Esophagus (tissue), 2 donors: Measurements from ENCODE around the gene DNASE1L1. TPM values are rescaled to one million over a fixed set of nuclear protein-coding genes. Genes with fewer than 3 reads are reported as not detected.

Experiments used
- H3K27ac ChIP-seq, 2 donors: one replicate each; pipeline ENCODE4 v1.5.1; 2013; ENCODE audit warnings: low read depth in 2 of 2, mild to moderate bottlenecking in 2 of 2, inconsistent platforms in 1 of 2, low read length in 1 of 2, moderate library complexity in 1 of 2
- H3K27me3 ChIP-seq, 2 donors: one replicate each; pipeline ENCODE4 v1.6.1; 2013; ENCODE audit warnings: low read length in 2 of 2, control low read depth in 1 of 2, mild to moderate bottlenecking in 1 of 2; ENCODE audit not compliant: insufficient read depth in 2 of 2, control insufficient read depth in 1 of 2
- H3K36me3 ChIP-seq, 2 donors: one replicate each; pipeline ENCODE4 v1.6.1; 2013; ENCODE audit warnings: low read length in 1 of 2; ENCODE audit not compliant: control insufficient read depth in 2 of 2, insufficient read depth in 2 of 2
- H3K4me1 ChIP-seq, 2 donors: one replicate each; pipeline ENCODE4 v1.6.1; 2013; ENCODE audit warnings: low read length in 1 of 2; ENCODE audit not compliant: control insufficient read depth in 2 of 2, insufficient read depth in 2 of 2
- H3K4me3 ChIP-seq, 2 donors: one replicate each; pipeline ENCODE4 v1.5.1; 2013; ENCODE audit warnings: low read length in 2 of 2, mild to moderate bottlenecking in 2 of 2, low read depth in 1 of 2, moderate library complexity in 1 of 2
- H3K9me3 ChIP-seq, 2 donors: one replicate each; pipeline ENCODE4 v1.6.1; 2013; ENCODE audit warnings: mild to moderate bottlenecking in 2 of 2, low read depth in 1 of 2, low read length in 1 of 2, moderate library complexity in 1 of 2; ENCODE audit not compliant: control insufficient read depth in 2 of 2, insufficient read depth in 1 of 2
- WGBS, 2 donors: extraction: QIAGEN DNeasy Blood & Tissue Kit; methylation state at CpG; one replicate each; pipeline ENCODE4 v1.1.7; 2013; 5-methylcytosine and 5-hydroxymethylcytosine counted together
- polyA plus RNA-seq, 2 donors: library from polyadenylated mRNA; stranded (reverse); fragments of 200-250 nt; gene quantifications; one replicate each; pipeline ENCODE4 v1.2.3, GENCODE V29; 2013
- donor health status: healthy with polysubstance abuse.
- donor health status: Bipolar disorder and iron deficiency.

Gene DNASE1L1
- polyA plus RNA-seq, 2 donors, result 20.1 to 20.3 TPM

DNA sequence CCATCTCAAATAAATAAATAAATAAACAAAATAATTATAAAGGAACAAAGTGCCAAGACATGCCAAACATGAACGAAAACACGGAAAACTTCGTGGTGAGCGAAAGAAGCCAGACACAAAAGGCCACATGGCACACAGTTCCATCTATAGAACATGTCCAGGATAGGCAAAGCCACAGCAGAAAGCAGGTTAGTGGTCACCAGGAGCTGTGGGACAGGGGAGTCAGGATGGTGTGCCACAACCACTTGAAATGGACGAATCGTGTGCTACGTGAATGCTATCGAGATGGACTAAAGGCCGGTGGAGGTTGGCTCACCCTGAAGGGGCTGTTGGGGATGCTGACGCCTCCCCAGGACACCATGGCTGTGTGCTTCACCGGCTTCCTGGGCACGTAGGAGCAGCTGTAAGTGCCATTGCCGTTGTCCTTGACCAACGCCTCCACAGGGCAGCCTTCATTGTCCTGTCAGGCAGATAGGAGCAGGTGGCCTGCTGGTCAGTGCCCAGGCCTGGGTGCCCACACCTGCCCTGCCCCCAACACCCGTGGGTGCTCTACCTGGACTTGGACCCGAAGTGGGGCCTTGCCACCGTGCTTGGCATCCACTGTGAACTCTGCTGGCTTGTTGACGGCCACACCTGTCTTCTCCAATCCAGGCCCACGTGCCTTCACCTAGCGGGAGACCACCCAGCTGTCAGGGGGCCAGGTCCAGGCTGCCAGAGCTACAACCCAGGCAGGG, 45.2 kb downstream of the DNASE1L1 start:
- H3K4me1 ChIP-seq, result peaks cover 0 to 9% of the 10 kb centered on the region in 2 donors
- 74 to 75% methylated on average over 20 of the region's 20 CpGs for WGBS, 2 donors
- peaks cover 0 to 76% of the 10 kb centered on the region in 2 donors for H3K36me3 ChIP-seq
- H3K9me3 ChIP-seq, result no peaks in the 10 kb centered on the region
- H3K27ac ChIP-seq, result peak overlapping the region in 1 of 2 donors; percentile 8
- H3K4me3 ChIP-seq, result no peak overlapping the region
- no peaks in the 10 kb centered on the region for H3K27me3 ChIP-seq

GRCh38 chrX:154362085-154362742, 46.8 kb downstream of the DNASE1L1 start:
- Histone ChIP-seq H3K27ac (no peak overlapping the region), H3K9me3 (no peaks in the 10 kb centered on the region), H3K27me3 (no peaks in the 10 kb centered on the region), H3K36me3 (peaks cover 0 to 83% of the 10 kb centered on the region in 2 donors), H3K4me3 (no peak overlapping the region), H3K4me1 (peaks cover 0 to 2% of the 10 kb centered on the region in 2 donors)
- 82 to 89% methylated on average over 30 of the region's 30 CpGs for WGBS, 2 donors

DNA sequence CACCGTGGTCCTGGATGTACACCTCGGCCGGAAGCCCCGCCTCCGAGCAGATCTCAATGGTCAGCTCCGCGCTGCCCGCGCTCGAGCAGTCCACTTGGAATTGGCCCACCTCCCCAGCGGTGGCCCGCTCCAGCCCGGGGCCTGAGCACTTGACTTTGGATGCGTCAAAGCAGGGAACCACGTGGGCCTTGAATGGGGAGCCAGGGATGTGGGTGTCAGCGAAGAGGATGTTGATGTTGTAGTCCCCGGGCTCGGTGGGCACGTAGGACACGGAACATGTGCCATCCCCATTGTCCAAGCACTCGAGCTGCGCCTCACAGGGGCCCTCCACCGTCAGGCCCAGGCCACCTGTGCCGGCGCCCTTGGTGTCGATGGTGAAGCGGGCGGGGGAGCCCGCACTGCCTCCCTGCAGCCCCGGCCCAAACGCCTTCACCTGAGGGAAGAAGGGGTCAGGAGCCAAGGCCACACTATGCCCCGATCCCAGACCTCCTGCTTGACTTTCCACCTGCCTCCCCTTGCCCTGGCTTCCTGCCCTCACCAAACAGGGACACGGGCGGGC, 48.8 kb downstream of the DNASE1L1 start:
- Histone ChIP-seq H3K4me1 (no peaks in the 10 kb centered on the region), H3K27me3 (no peaks in the 10 kb centered on the region), H3K4me3 (no peak overlapping the region), H3K36me3 (peaks cover 0 to 84% of the 10 kb centered on the region in 2 donors), H3K9me3 (no peaks in the 10 kb centered on the region), H3K27ac (no peak overlapping the region)
- 79 to 88% methylated on average over 34 of the region's 34 CpGs for WGBS, 2 donors

DNA sequence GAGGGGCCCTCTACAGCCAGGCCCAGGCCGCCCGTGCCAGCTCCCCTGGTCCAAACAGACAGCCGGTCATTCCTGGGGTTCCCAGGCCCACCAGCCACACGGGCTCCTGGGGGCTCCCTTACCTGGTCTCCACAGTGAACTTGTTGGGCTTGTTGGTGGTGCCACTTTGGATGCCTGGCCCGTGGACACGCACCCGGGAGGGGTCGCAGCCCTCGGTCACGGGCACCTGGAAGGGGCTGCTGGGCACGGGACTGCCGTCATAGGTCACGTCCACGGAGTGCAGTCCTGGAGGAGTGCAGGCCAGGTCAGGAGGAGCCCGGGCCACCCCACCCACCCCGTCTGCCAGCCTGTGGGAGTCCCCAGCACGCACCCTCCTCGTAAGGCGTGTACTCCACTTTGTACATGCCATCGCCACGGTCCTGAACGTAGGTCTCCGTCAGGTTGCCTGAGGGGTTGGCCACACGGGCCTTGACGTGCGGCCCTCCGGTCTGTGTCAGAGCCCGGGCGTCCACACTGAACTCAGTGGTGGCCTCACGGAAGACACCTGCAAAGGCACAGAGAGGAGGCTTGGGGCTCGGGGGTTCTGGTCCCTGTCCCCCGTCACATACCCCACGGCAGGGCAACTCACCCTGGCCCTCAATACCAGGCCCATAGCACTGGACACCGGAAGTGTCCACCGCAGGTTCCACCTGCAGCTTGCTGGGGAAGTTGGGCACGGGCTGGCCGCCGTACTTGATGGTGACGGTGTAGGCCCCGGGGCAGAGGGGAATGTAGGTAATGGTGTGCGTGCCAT, 49.5 kb downstream of the DNASE1L1 start:
- Histone ChIP-seq H3K27me3 (no peaks in the 10 kb centered on the region), H3K9me3 (no peaks in the 10 kb centered on the region), H3K27ac (no peak overlapping the region), H3K4me3 (no peak overlapping the region), H3K36me3 (peaks cover 0 to 84% of the 10 kb centered on the region in 2 donors), H3K4me1 (no peaks in the 10 kb centered on the region)
- 83 to 94% methylated on average over 41 of the region's 41 CpGs for WGBS, 2 donors

DNA sequence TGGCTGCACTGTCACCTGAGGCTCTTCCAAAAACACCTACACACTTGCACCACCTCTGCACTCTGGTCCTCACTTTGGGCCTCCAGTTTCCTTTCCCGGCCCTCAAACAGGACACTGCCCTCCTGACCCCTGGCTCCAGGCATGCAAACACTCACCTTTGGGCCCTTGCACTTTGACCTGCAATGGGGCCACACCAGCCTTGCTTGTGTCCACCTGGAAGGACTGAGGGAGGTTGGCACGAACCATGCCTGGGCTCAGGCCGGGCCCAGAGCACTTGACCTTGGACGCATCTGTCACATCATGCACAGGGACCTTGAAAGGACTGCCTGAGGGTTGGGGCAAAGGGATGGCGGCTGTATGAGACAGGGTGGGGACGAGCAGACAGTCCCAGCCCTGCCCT, 50.2 kb downstream of the DNASE1L1 start:
- WGBS, 2 donors, result 80 to 81% methylated on average over 6 of the region's 6 CpGs
- Histone ChIP-seq H3K36me3 (peaks cover 0 to 83% of the 10 kb centered on the region in 2 donors), H3K27me3 (no peaks in the 10 kb centered on the region), H3K9me3 (no peaks in the 10 kb centered on the region), H3K4me1 (no peaks in the 10 kb centered on the region), H3K4me3 (no peak overlapping the region), H3K27ac (no peak overlapping the region)

DNA sequence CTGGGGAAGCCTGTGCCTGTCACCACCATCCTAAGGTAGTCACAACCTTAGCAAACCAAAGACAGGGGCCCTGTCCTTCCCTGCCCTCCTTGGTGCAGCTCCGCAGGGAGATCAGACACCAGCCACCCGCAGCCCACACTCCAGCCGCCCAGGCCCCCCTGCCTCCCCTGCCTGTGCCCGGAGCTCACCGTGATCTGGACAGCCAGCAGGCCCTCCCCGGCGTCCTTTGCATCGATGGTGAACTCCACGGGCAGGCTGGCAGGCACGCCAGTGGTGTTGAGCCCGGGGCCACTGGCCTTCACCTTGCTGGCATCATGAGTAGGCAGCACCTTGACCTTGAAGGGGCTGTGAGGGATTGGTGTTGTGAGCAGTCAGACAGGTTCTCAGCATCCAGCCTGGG, 51.0 kb downstream of the DNASE1L1 start:
- 79 to 84% methylated on average over 11 of the region's 11 CpGs for WGBS, 2 donors

DNA sequence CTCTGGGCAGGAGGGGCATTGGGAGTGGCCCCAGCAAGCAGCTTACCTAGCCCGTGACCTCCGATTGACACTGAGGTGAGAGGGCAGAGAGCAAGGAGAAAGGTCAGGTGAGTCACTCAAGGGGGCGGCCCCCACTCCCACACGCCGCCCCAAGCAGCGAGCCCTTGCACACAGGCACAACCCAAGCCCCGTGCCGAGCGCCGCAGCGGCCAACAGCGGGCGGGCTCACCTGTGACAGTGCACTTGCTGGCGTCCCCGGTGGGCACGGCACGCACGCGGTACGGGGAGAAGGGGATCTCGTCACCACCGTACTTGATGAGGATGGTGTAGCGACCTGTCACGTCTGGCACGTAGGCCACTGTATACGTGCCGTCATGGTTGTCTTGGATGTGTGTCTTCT, 51.8 kb downstream of the DNASE1L1 start:
- Histone ChIP-seq H3K4me1 (no peaks in the 10 kb centered on the region), H3K4me3 (no peak overlapping the region), H3K27me3 (no peaks in the 10 kb centered on the region), H3K36me3 (peaks cover 0 to 89% of the 10 kb centered on the region in 2 donors), H3K9me3 (no peaks in the 10 kb centered on the region), H3K27ac (no peak overlapping the region)
- WGBS, 2 donors, result 76 to 86% methylated on average over 27 of the region's 27 CpGs

More for the DNA sequence above, 51.0 kb downstream of the DNASE1L1 start:
- Histone ChIP-seq H3K9me3 (no peaks in the 10 kb centered on the region), H3K27me3 (no peaks in the 10 kb centered on the region), H3K4me1 (no peaks in the 10 kb centered on the region), H3K36me3 (peaks cover 0 to 89% of the 10 kb centered on the region in 2 donors), H3K27ac (no peak overlapping the region), H3K4me3 (no peak overlapping the region)

GRCh38 chrX:154356596-154356995, 52.5 kb downstream of the DNASE1L1 start:
- H3K36me3 ChIP-seq, result peaks cover 0 to 83% of the 10 kb centered on the region in 2 donors
- WGBS, 2 donors, result 70 to 78% methylated on average over 13 of the region's 13 CpGs

GRCh38 chrX:154355776-154356140, 53.3 kb downstream of the DNASE1L1 start:
- no peaks in the 10 kb centered on the region for H3K9me3 ChIP-seq
- H3K36me3 ChIP-seq, result peaks cover 0 to 83% of the 10 kb centered on the region in 2 donors
- 73 to 78% methylated on average over 11 to 12 of the region's 12 CpGs for WGBS, 2 donors
- no peaks in the 10 kb centered on the region for H3K27me3 ChIP-seq
- no peak overlapping the region for H3K27ac ChIP-seq
- H3K4me3 ChIP-seq, result no peak overlapping the region
- H3K4me1 ChIP-seq, result peaks cover 3 to 5% of the 10 kb centered on the region in 2 donors

More at GRCh38 chrX:154356596-154356995, 52.5 kb downstream of the DNASE1L1 start:
- Histone ChIP-seq H3K9me3 (no peaks in the 10 kb centered on the region), H3K4me3 (no peak overlapping the region), H3K27ac (no peak overlapping the region), H3K4me1 (no peaks in the 10 kb centered on the region), H3K27me3 (no peaks in the 10 kb centered on the region)
